Activated CD4-positive, alpha-beta T cell treated with anti-CD3 and anti-CD28 coated beads for 48 hours (primary cell): Measurements from ENCODE around the gene C1orf94.

Experiments used
- DNase-seq: peaks from one replicate; pipeline ENCODE4 v3.0.0-alpha.2; 2020

The C1orf94 gene

DNA sequence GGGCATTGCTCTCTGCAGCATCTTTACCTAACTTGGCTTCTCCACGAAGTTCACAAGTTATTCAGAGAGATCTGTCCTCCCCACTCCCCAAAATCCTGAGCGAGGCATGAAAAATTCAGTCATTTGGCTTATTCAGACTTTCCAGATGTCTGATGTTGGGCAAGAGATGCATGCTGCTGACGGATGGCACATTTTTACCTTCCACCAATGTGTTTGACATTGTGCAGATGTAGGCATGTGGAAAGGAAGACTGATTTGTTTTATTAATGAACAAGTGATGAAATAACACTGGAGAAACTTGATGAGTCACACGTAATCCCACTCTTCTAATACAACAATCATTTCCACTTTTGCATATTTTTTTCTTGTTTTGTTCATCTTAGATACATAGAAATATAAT, 86.7 kb downstream of the C1orf94 start:
- no peak for DNase-seq

DNA sequence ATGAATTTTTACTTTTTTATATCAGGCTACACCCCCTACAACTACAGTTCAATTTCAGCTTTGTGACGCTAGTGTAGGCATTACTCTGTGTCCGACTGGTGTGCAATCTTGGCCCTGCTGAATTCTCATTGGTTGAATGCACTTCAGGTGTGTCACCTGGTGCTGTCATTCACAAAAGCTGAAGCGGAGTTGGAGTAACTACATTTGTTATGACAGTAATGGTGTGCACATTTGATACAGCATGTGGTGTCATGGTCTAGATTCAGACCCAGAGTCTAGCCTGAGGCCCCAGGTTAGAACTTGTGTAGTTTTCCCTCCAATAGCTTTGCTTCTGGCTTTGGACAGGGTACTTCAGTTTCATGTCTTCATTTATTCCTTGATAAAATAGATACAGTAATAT, 88.7 kb downstream of the C1orf94 start:
- DNase-seq = no peak

DNA sequence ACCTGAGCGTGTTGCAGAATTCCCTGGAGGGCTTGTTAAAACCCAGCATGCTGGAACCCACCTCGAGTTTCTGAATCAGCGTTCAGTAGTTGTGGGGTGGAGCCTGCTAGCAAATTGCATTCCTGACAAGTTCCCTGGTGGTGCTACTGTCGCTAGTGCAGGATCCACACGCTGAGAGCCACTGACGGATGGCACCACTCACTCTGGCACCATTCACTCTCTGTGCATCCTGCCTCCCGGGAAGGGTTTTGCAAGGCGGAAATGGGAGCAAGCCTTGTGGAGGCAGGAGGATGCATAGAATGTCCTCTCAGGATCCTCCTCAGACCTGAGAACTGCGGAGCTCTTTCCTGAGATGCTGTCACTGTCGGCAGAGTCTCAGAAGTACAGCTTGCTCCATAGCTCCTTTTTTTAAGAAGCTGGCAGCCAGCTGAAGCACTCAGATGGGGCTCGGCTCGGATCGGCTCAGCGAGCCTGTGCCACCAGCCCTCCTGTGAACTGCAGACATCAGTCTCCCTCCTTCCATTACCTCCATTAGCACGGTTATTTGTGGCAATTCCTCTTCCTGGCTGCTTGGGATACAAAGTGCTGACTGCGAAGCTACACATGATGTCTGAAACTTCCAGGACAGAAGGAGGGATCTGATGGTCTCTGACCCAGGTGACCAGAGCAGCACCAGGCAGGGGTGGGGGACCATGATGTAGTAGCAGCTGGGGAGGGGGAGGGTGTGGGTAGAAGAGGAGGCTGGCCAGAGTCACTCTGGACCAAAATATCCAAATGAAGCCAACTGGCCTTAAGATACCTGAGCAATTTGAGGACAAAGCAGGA, 89.6 kb downstream of the C1orf94 start:
- DNase-seq = no peak

DNA sequence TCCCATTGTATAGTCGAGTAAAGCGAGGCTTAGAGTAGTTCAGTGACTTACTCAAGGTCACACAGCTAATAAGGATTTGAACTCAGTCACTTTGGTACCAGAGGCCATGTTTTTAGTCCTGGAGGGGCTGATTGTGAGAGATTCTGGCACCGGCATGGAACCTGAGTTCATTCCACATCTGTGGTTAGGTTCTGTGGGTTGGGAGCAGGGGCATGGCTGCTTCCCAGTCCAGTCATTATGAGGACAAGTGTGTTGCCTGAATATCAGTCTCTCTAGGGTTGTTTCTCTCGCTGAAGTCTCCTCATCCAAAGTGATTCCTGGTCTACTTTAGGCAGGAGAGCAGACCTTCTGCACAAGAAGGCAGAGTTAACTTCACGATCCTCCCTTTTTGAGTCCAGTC, 90.6 kb downstream of the C1orf94 start:
- no peak for DNase-seq

DNA sequence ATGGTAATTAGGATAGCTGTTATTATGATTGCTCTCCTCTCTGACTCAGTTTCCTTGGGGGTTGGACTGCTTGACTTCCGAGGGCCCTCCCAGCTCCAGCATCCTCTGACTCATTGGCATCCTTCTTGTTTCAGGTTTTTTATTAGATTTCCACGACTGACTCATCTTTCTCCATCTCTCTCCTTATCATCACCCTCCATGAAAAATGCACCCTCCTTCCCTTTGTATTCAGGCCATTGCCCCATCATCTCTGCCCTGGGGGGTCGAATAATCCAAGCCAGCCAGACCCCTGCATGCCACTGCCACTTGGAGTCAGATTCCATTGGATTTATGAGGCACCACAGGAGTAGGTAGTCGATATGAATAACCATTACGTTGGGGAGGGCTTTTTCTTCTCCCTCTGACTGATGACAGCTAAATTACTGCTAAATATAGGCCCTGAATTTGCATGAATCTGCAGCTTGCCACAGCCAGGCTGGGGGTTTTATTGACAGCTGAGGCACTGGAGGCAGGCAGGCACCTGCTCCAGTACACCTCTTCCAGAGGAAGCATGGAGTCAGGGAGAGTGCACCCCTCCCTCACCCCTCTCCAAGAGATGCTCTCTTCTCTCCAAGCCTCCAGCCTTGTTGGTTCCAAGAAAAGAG, 91.7 kb downstream of the C1orf94 start:
- DNase-seq = no peak
